Smooth muscle cell (in vitro differentiated cells): ENCODE results near the gene STXBP1. TPM values are rescaled to one million over a fixed set of nuclear protein-coding genes. Genes with fewer than 3 reads are reported as not detected.

Source experiments
- DNase-seq: peaks from one replicate; lab custom pipeline; 2025; ENCODE audit not compliant: unreplicated experiment; lab: John Stamatoyannopoulos, UW
- H2AFZ ChIP-seq: fragments of 200-600 bp; sonication (generic); 2 replicates; pipeline ENCODE4 v1.6.0; 2016; ENCODE audit warnings: antibody characterized with exemption, low read depth, mild to moderate bottlenecking
- H3F3A ChIP-seq: fragments of 200-600 bp; sonication (generic); 2 replicates; pipeline ENCODE4 v1.6.0; 2017; ENCODE audit warnings: antibody characterized with exemption, low read depth
- H3K27ac ChIP-seq: fragments of 200-600 bp; sonication (generic); 2 replicates; pipeline ENCODE4 v1.5.1; 2016; ENCODE audit warnings: low read depth, mild to moderate bottlenecking
- H3K27me3 ChIP-seq: fragments of 200-600 bp; sonication (generic); 2 replicates; pipeline ENCODE4 v1.6.1; 2016; ENCODE audit warnings: low read depth, mild to moderate bottlenecking
- H3K36me3 ChIP-seq: fragments of 200-600 bp; sonication (generic); 2 replicates; pipeline ENCODE4 v1.5.1; 2016; ENCODE audit warnings: low read depth
- H3K4me1 ChIP-seq: fragments of 200-600 bp; sonication (generic); 2 replicates; pipeline ENCODE4 v1.5.1; 2016; ENCODE audit warnings: low read depth
- H3K4me2 ChIP-seq: fragments of 200-600 bp; sonication (generic); 2 replicates; pipeline ENCODE4 v1.6.0; 2016; ENCODE audit warnings: mild to moderate bottlenecking
- H3K4me3 ChIP-seq: fragments of 200-600 bp; sonication (generic); 2 replicates; pipeline ENCODE4 v1.5.1; 2016; ENCODE audit warnings: mild to moderate bottlenecking
- H3K79me2 ChIP-seq: fragments of 200-600 bp; sonication (generic); 2 replicates; pipeline ENCODE4 v1.6.0; 2016; ENCODE audit warnings: low read depth, mild to moderate bottlenecking
- H3K9ac ChIP-seq: fragments of 200-600 bp; sonication (generic); 2 replicates; pipeline ENCODE4 v1.6.0; 2016; ENCODE audit warnings: low read depth
- H3K9me3 ChIP-seq: fragments of 200-600 bp; sonication (generic); replicated peaks from 2 replicates; pipeline ENCODE4 v1.5.1; 2016; ENCODE audit warnings: low read depth
- H4K20me1 ChIP-seq: fragments of 200-600 bp; sonication (generic); 2 replicates; pipeline ENCODE4 v1.6.0; 2016; ENCODE audit warnings: low read depth
- WGBS: methylation state at CpG from one replicate; pipeline ENCODE4 v1.1.7; 2016; ENCODE audit warnings: low lambda C conversion rate; 5-methylcytosine and 5-hydroxymethylcytosine counted together
- polyA plus RNA-seq: library from polyadenylated mRNA; unstranded; fragments of >200 nt; fragmentation: Nextera tagmentation; extraction: Ambion mirVana; gene quantifications from 2 replicates; pipeline ENCODE4 v1.2.1, GENCODE V29; 2016
- total RNA-seq: library from RNA; depleted of rRNA; stranded (reverse); fragments of >200 nt; gene quantifications from 2 replicates; pipeline ENCODE4 v1.2.3, GENCODE V29; 2014
- TF ChIP-seq, protein P1 (sequence below): fragments of 200-600 bp; sonication (generic); IDR thresholded peaks from 2 replicates; pipeline ENCODE4 v1.5.1; 2017; ENCODE audit warnings: borderline replicate concordance, mild to moderate bottlenecking, antibody characterized with exemption; ENCODE audit not compliant: insufficient read depth, poor library complexity, severe bottlenecking

STXBP1 gene
- total and polyA plus RNA-seq, 2 experiments from 2014 or later: 22.4 to 22.8 TPM

DNA sequence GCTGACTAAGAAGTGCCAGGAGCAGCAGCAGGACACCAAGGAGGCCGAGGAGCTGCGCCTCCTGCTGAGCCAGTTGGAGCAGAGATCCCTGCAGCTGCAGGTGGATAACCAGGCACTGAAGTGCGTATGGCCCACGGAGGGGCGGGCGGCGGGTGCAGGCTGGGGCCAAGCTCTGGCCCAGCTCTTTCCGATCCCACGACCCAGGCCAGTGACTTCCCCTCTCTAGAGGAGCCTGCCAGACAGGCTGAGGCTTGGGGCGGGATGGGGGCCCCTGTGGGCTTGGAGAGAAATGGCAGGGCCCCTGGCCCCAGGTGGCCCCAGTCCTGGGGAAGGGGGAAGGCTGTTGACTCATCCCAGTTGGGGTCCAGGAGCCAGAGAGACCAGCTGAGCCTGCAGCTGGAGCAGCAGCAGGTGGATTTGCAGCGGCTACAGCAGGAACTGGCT is 99.8 kb downstream of the STXBP1 start:
- H3K27ac ChIP-seq: no peak overlapping the region
- H4K20me1 ChIP-seq: no peaks in the 10 kb centered on the region
- H3K4me3 ChIP-seq: no peak overlapping the region
- DNase-seq: no peak
- TF ChIP-seq, protein P1, sequence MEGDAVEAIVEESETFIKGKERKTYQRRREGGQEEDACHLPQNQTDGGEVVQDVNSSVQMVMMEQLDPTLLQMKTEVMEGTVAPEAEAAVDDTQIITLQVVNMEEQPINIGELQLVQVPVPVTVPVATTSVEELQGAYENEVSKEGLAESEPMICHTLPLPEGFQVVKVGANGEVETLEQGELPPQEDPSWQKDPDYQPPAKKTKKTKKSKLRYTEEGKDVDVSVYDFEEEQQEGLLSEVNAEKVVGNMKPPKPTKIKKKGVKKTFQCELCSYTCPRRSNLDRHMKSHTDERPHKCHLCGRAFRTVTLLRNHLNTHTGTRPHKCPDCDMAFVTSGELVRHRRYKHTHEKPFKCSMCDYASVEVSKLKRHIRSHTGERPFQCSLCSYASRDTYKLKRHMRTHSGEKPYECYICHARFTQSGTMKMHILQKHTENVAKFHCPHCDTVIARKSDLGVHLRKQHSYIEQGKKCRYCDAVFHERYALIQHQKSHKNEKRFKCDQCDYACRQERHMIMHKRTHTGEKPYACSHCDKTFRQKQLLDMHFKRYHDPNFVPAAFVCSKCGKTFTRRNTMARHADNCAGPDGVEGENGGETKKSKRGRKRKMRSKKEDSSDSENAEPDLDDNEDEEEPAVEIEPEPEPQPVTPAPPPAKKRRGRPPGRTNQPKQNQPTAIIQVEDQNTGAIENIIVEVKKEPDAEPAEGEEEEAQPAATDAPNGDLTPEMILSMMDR: no peak
- H3K79me2 ChIP-seq: no peaks in the 10 kb centered on the region
- WGBS: 81% methylated on average over 11 of the region's 11 CpGs
- no peaks in the 10 kb centered on the region for H3K27me3 ChIP-seq
- no peak overlapping the region for H3K4me2 ChIP-seq
- no peaks in the 10 kb centered on the region for H3K36me3 ChIP-seq
- no peaks in the 10 kb centered on the region for H3K9me3 ChIP-seq
- no peak overlapping the region for H3K9ac ChIP-seq
- peaks cover 11% of the 10 kb centered on the region for H3K4me1 ChIP-seq
- H2AFZ ChIP-seq: no peak overlapping the region
- H3F3A ChIP-seq: no peaks in the 10 kb centered on the region

DNA sequence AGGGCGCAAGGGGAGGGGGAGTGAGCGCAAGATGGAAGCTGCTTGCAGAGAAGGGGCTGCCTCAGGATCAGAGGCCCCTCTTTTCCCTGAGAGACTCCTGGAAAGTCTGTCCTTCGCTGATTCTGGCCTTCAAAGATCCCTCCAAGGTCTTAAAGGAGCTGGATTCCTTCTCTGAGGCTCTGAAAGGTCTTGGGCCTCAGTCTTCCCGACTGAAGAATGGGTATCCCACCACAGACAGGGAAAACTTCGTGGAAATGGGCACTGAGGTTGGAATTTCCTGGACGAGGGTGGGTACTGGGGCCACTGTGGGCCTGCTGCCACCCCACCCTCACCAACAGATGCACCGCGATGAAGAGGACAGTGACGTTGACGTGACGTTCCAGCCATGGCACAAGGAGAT is 100.3 kb downstream of the STXBP1 start:
- no peak for DNase-seq
- Histone ChIP-seq H3K9me3 (no peaks in the 10 kb centered on the region), H3K4me2 (no peak overlapping the region), H3K36me3 (no peaks in the 10 kb centered on the region), H2AFZ (no peak overlapping the region), H3K27me3 (no peaks in the 10 kb centered on the region), H3F3A (no peaks in the 10 kb centered on the region), H3K4me1 (peaks cover 11% of the 10 kb centered on the region), H3K79me2 (no peaks in the 10 kb centered on the region), H3K4me3 (no peak overlapping the region), H4K20me1 (no peaks in the 10 kb centered on the region), H3K9ac (no peak overlapping the region), H3K27ac (no peak overlapping the region)
- TF ChIP-seq, protein P1: no peak
- WGBS: 85% methylated on average over 11 of the region's 11 CpGs

DNA sequence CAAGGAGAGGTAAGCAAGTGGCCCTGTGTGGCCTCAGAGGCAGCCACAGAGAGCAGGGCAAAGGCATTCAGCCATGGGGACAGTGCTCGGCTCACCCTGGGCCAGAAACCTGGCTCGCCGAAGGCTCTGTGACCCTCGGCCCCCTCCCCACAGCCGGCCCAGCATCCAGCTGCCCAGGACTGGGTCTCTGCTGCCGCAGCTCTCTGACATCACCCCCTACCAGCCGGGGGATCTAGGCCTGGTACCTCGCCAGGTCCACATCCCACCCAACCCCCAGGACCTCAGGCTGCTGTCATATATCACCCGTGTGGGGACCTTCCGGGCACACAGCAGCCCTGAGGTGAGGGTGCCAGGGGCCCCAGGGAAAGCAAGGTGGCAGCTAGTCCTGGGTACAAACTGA is 100.8 kb downstream of the STXBP1 start:
- TF ChIP-seq, protein P1: no peak
- no peak overlapping the region for H3K4me3 ChIP-seq
- DNase-seq: no peak
- no peaks in the 10 kb centered on the region for H4K20me1 ChIP-seq
- no peak overlapping the region for H3K9ac ChIP-seq
- H3K9me3 ChIP-seq: no peaks in the 10 kb centered on the region
- peaks cover 11% of the 10 kb centered on the region for H3K4me1 ChIP-seq
- no peaks in the 10 kb centered on the region for H3K36me3 ChIP-seq
- H2AFZ ChIP-seq: no peak overlapping the region
- H3K27me3 ChIP-seq: no peaks in the 10 kb centered on the region
- no peak overlapping the region for H3K27ac ChIP-seq
- H3K79me2 ChIP-seq: no peaks in the 10 kb centered on the region
- WGBS: 98% methylated on average over 10 of the region's 10 CpGs
- no peaks in the 10 kb centered on the region for H3F3A ChIP-seq
- H3K4me2 ChIP-seq: no peak overlapping the region

DNA sequence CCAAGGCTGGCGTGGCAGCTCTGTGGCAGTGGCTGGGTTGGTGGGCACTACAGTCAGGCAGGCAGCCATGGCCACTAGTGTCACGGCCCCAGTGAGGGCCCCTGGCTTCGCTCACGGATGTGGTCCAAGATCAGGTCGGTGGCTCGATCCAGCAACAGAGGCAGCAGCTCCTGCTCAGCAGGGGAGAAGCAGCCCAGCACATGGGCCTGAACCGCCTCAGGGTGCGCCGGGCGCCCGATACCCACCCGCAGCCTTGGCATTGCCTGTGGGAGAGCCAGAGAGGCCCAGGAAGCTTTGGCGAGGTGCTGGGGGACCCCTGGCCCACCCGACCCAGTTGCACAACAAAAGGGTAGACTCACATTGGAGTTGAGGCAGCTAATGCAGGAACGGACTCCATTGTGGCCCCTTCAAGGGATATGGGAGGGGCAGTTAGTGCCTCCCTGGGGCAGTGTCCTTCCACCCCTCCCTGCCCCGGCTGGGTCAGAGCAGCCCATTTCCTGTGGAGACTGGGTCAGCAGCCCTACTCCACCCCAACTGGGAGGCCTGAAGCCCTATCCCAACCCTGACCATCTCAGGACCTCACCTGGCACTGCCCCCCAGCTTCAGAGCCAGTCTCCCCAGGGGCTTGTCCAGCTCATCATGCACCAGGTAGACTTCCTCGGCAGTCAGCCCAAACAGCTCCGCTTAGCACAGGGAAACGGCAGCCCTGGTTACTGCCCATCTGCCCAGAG is 102.1 kb downstream of the STXBP1 start:
- Histone ChIP-seq H3K27ac (no peak overlapping the region), H3K4me2 (peak overlapping the region; percentile 100), H3K27me3 (no peaks in the 10 kb centered on the region), H3F3A (no peaks in the 10 kb centered on the region), H3K9me3 (no peaks in the 10 kb centered on the region), H3K79me2 (no peaks in the 10 kb centered on the region), H3K4me3 (peak overlapping the region; percentile 71), H3K4me1 (peaks cover 11% of the 10 kb centered on the region), H4K20me1 (no peaks in the 10 kb centered on the region), H3K36me3 (no peaks in the 10 kb centered on the region), H3K9ac (no peak overlapping the region), H2AFZ (no peak overlapping the region)
- no peak for DNase-seq
- TF ChIP-seq, protein P1: no peak
- 86% methylated on average over 19 of the region's 19 CpGs for WGBS
